ENCODE results near the gene ZNF24.

GRCh38 chr18:35368595-35368994 lies 24.4 kb upstream of the ZNF24 start:
- TF ChIP-seq CTCF (IDR thresholded peaks at IDR 0.05; ENCODE audit: low read length) (no peak), EZH2 (IDR thresholded peaks at IDR 0.05; ENCODE audit: borderline replicate concordance, low read length) (no peak)

Data from OCI-LY1 (cell line).